Left forelimb (tissue), 1 donor: ENCODE results near the gene PLXNA4.

ENCODE experiments used
- DNase-seq: peaks from one replicate; pipeline ENCODE4 v3.0.0-alpha.2; 2018; ENCODE audit warnings: low spot score

The PLXNA4 gene

GRCh38 chr7:132469681-132470080, 106.6 kb downstream of the PLXNA4 start:
- no peak for DNase-seq

GRCh38 chr7:132469264-132469663, 107.0 kb downstream of the PLXNA4 start:
- DNase-seq, result no peak

- no peak for DNase-seq
Observed at GRCh38 chr7:132466367-132466766, 109.9 kb downstream of the PLXNA4 start.

- no peak for DNase-seq
Observed at GRCh38 chr7:132465516-132465915, 110.8 kb downstream of the PLXNA4 start.

- no peak for DNase-seq
Observed at GRCh38 chr7:132464740-132465139, 111.5 kb downstream of the PLXNA4 start.

GRCh38 chr7:132463922-132464321, 112.3 kb downstream of the PLXNA4 start:
- DNase-seq, result no peak

GRCh38 chr7:132462478-132462877, 113.8 kb downstream of the PLXNA4 start:
- no peak for DNase-seq

- DNase-seq, result no peak
Observed at GRCh38 chr7:132461032-132461592, 115.2 kb downstream of the PLXNA4 start.

- no peak for DNase-seq
Observed at GRCh38 chr7:132458729-132459128, 117.5 kb downstream of the PLXNA4 start.

- no peak for DNase-seq
Observed at GRCh38 chr7:132457658-132458057, 118.6 kb downstream of the PLXNA4 start.

GRCh38 chr7:132456418-132456817, 119.9 kb downstream of the PLXNA4 start:
- DNase-seq, result no peak

- DNase-seq, result no peak
Observed at GRCh38 chr7:132455378-132455777, 120.9 kb downstream of the PLXNA4 start.

- DNase-seq, result no peak
Observed at GRCh38 chr7:132453826-132454225, 122.4 kb downstream of the PLXNA4 start.

- DNase-seq, result no peak
Observed at GRCh38 chr7:132451161-132451560, 125.1 kb downstream of the PLXNA4 start.

GRCh38 chr7:132450696-132451095, 125.6 kb downstream of the PLXNA4 start:
- no peak for DNase-seq

GRCh38 chr7:132450188-132450587, 126.1 kb downstream of the PLXNA4 start:
- DNase-seq, result no peak

- DNase-seq, result no peak
Observed at GRCh38 chr7:132446666-132447278, 129.5 kb downstream of the PLXNA4 start.

GRCh38 chr7:132446260-132446659, 130.0 kb downstream of the PLXNA4 start:
- no peak for DNase-seq

GRCh38 chr7:132443761-132444520, 132.3 kb downstream of the PLXNA4 start:
- DNase-seq, result no peak

GRCh38 chr7:132441935-132442334, 134.3 kb downstream of the PLXNA4 start:
- no peak for DNase-seq

- no peak for DNase-seq
Observed at GRCh38 chr7:132440151-132440550, 136.1 kb downstream of the PLXNA4 start.

- no peak for DNase-seq
Observed at GRCh38 chr7:132438926-132439325, 137.3 kb downstream of the PLXNA4 start.

GRCh38 chr7:132437730-132438129, 138.5 kb downstream of the PLXNA4 start:
- no peak for DNase-seq
